Astrocyte (in vitro differentiated cells and primary cell): ENCODE results near the gene CCR3. TPM values are rescaled to one million over a fixed set of nuclear protein-coding genes. Genes with fewer than 3 reads are reported as not detected.

ENCODE experiments used
- DNase-seq: peaks from one replicate; pipeline ENCODE4 v3.0.0-alpha.2; 2010; ENCODE audit warnings: low read depth
- FAIRE-seq: peaks from 2 replicates; lab custom pipeline; 2011; peaks lifted over from hg19 to GRCh38; lab: Jason Lieb, UNC
- H2AFZ ChIP-seq: 2 replicates; pipeline ENCODE4 v1.6.0; 2012; ENCODE audit warnings: low read depth, low read length, inconsistent platforms
- H3K27ac ChIP-seq: 2 replicates; pipeline ENCODE4 v1.5.1; 2011; ENCODE audit warnings: low read depth, low read length, inconsistent platforms
- H3K27me3 ChIP-seq: 2 replicates; pipeline ENCODE4 v1.6.0; 2011; ENCODE audit warnings: low read length, inconsistent platforms; ENCODE audit not compliant: insufficient read depth
- H3K36me3 ChIP-seq: 2 replicates; pipeline ENCODE4 v1.5.1; 2011; ENCODE audit warnings: low read length, inconsistent platforms; ENCODE audit not compliant: insufficient read depth
- H3K4me1 ChIP-seq: 2 replicates; pipeline ENCODE4 v1.5.1; 2011; ENCODE audit warnings: low read length, inconsistent platforms; ENCODE audit not compliant: insufficient read depth
- H3K4me2 ChIP-seq: 2 replicates; pipeline ENCODE4 v1.6.0; 2012; ENCODE audit warnings: low read length, inconsistent platforms
- H3K4me3 ChIP-seq: 2 replicates; pipeline ENCODE4 v1.5.1; 2011; ENCODE audit warnings: low read depth, mild to moderate bottlenecking, low read length, inconsistent platforms; ENCODE audit not compliant: insufficient read depth
- H3K79me2 ChIP-seq: 2 replicates; pipeline ENCODE4 v1.6.0; 2012; ENCODE audit warnings: mild to moderate bottlenecking, low read length, inconsistent platforms; ENCODE audit not compliant: insufficient read depth
- H3K9ac ChIP-seq: 2 replicates; pipeline ENCODE4 v1.6.0; 2012; ENCODE audit warnings: mild to moderate bottlenecking, low read length, inconsistent platforms
- H3K9me3 ChIP-seq: 2 replicates; pipeline ENCODE4 v1.5.1; 2012; ENCODE audit warnings: low read depth, mild to moderate bottlenecking, low read length, inconsistent platforms; ENCODE audit not compliant: insufficient read depth
- H4K20me1 ChIP-seq: 2 replicates; pipeline ENCODE4 v1.6.0; 2012; ENCODE audit warnings: low read length, inconsistent platforms; ENCODE audit not compliant: insufficient read depth
- H3K27ac Mint-ChIP-seq: one replicate; pipeline ENCODE4 v1.8.0; 2021; ENCODE audit warnings: mild to moderate bottlenecking, mixed read lengths; ENCODE audit not compliant: unreplicated experiment
- H3K27me3 Mint-ChIP-seq: one replicate; pipeline ENCODE4 v1.8.0; 2021; ENCODE audit warnings: low read depth, mixed read lengths; ENCODE audit not compliant: unreplicated experiment
- H3K36me3 Mint-ChIP-seq: one replicate; pipeline ENCODE4 v1.8.0; 2021; ENCODE audit warnings: low read depth, mixed read lengths; ENCODE audit not compliant: unreplicated experiment
- H3K4me1 Mint-ChIP-seq: one replicate; pipeline ENCODE4 v1.8.0; 2021; ENCODE audit warnings: low read depth, mixed read lengths; ENCODE audit not compliant: unreplicated experiment
- H3K4me3 Mint-ChIP-seq: one replicate; pipeline ENCODE4 v1.8.0; 2021; ENCODE audit warnings: mild to moderate bottlenecking, moderate library complexity, mixed read lengths; ENCODE audit not compliant: unreplicated experiment
- H3K9me3 Mint-ChIP-seq: one replicate; pipeline ENCODE4 v1.8.0; 2021; ENCODE audit warnings: mild to moderate bottlenecking, mixed read lengths; ENCODE audit not compliant: unreplicated experiment
- EZH2 ChIP-seq: IDR thresholded peaks from 2 replicates; pipeline ENCODE4 v1.6.1; 2012; ENCODE audit warnings: mild to moderate bottlenecking, low read length, inconsistent platforms; ENCODE audit not compliant: insufficient read depth
- total RNA-seq: library from RNA; stranded (reverse); gene quantifications from 2 replicates; pipeline ENCODE4 v1.2.1, GENCODE V29; 2021
- TF ChIP-seq, protein P1 (sequence below): IDR thresholded peaks from 2 replicates; pipeline ENCODE4 v1.5.1; 2011; ENCODE audit warnings: low read depth, mild to moderate bottlenecking, inconsistent platforms, low read length, moderate library complexity; ENCODE audit not compliant: insufficient read depth

The CCR3 gene
- total RNA-seq, 1 donor from 2014 or later, result not detected

GRCh38 chr3:46312991-46313390 is 70.7 kb downstream of the CCR3 start:
- Mint-ChIP-seq H3K27me3 (no peaks in the 10 kb centered on the region), H3K27ac (no peak overlapping the region), H3K9me3 (peaks cover 10% of the 10 kb centered on the region), H3K4me3 (no peak overlapping the region), H3K36me3 (peaks cover 2% of the 10 kb centered on the region), H3K4me1 (no peaks in the 10 kb centered on the region)
- Histone ChIP-seq H3K36me3 (no peaks in the 10 kb centered on the region), H3K9me3 (no peaks in the 10 kb centered on the region), H3K4me1 (no peaks in the 10 kb centered on the region), H3K4me2 (no peak overlapping the region), H2AFZ (no peak overlapping the region), H3K27me3 (no peaks in the 10 kb centered on the region), H3K9ac (no peak overlapping the region), H3K4me3 (no peak overlapping the region), H3K79me2 (no peaks in the 10 kb centered on the region), H3K27ac (no peak overlapping the region), H4K20me1 (no peaks in the 10 kb centered on the region)
- FAIRE-seq (no peak), DNase-seq (no peak)
- no peak for TF ChIP-seq EZH2
- TF ChIP-seq, protein P1, sequence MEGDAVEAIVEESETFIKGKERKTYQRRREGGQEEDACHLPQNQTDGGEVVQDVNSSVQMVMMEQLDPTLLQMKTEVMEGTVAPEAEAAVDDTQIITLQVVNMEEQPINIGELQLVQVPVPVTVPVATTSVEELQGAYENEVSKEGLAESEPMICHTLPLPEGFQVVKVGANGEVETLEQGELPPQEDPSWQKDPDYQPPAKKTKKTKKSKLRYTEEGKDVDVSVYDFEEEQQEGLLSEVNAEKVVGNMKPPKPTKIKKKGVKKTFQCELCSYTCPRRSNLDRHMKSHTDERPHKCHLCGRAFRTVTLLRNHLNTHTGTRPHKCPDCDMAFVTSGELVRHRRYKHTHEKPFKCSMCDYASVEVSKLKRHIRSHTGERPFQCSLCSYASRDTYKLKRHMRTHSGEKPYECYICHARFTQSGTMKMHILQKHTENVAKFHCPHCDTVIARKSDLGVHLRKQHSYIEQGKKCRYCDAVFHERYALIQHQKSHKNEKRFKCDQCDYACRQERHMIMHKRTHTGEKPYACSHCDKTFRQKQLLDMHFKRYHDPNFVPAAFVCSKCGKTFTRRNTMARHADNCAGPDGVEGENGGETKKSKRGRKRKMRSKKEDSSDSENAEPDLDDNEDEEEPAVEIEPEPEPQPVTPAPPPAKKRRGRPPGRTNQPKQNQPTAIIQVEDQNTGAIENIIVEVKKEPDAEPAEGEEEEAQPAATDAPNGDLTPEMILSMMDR, result no peak

- H3K9me3 Mint-ChIP-seq, result peaks cover 10% of the 10 kb centered on the region
- no peak for TF ChIP-seq EZH2
- TF ChIP-seq, protein P1, result no peak
- Histone ChIP-seq H3K4me3 (no peak overlapping the region), H3K9me3 (no peaks in the 10 kb centered on the region), H3K27me3 (no peaks in the 10 kb centered on the region), H3K4me2 (no peak overlapping the region), H4K20me1 (no peaks in the 10 kb centered on the region), H3K36me3 (no peaks in the 10 kb centered on the region), H2AFZ (no peak overlapping the region), H3K79me2 (no peaks in the 10 kb centered on the region), H3K27ac (no peak overlapping the region), H3K9ac (no peak overlapping the region), H3K4me1 (no peaks in the 10 kb centered on the region)
- no peak overlapping the region for H3K27ac Mint-ChIP-seq
- no peaks in the 10 kb centered on the region for H3K4me1 Mint-ChIP-seq
- no peaks in the 10 kb centered on the region for H3K27me3 Mint-ChIP-seq
- H3K4me3 Mint-ChIP-seq, result no peak overlapping the region
- DNase-seq, result no peak
- peaks cover 2% of the 10 kb centered on the region for H3K36me3 Mint-ChIP-seq
- FAIRE-seq, result no peak
Observed at GRCh38 chr3:46314517-46314916, 72.3 kb downstream of the CCR3 start.

GRCh38 chr3:46316206-46316605 is 73.9 kb downstream of the CCR3 start:
- Histone ChIP-seq H3K27ac (no peak overlapping the region), H3K36me3 (no peaks in the 10 kb centered on the region), H3K4me1 (no peaks in the 10 kb centered on the region), H3K79me2 (no peaks in the 10 kb centered on the region), H3K4me2 (no peak overlapping the region), H3K4me3 (no peak overlapping the region), H4K20me1 (no peaks in the 10 kb centered on the region), H3K27me3 (no peaks in the 10 kb centered on the region), H2AFZ (no peak overlapping the region), H3K9ac (no peak overlapping the region), H3K9me3 (no peaks in the 10 kb centered on the region)
- peaks cover 2% of the 10 kb centered on the region for H3K36me3 Mint-ChIP-seq
- no peak for DNase-seq
- no peak overlapping the region for H3K27ac Mint-ChIP-seq
- no peaks in the 10 kb centered on the region for H3K4me1 Mint-ChIP-seq
- H3K4me3 Mint-ChIP-seq, result no peak overlapping the region
- peaks cover 10% of the 10 kb centered on the region for H3K9me3 Mint-ChIP-seq
- TF ChIP-seq, protein P1, result no peak
- TF ChIP-seq EZH2, result no peak
- H3K27me3 Mint-ChIP-seq, result no peaks in the 10 kb centered on the region
- no peak for FAIRE-seq

Other genes starting within 250 kb of the CCR3 start
- gene FYCO1, start 246.6 kb upstream of the CCR3 start, total RNA-seq, result 19.7 and 20.9 TPM in 2 replicates
- not detected in 2 replicates for gene XCR1, start 215.0 kb upstream of the CCR3 start, total RNA-seq
- gene CCR1, start 34.1 kb upstream of the CCR3 start, total RNA-seq, result 0.20 and 0.41 TPM in 2 replicates
- gene CCR2, start 111.7 kb downstream of the CCR3 start, total RNA-seq, result not detected in 2 replicates
- not detected in 2 replicates for gene CCR5, start 128.5 kb downstream of the CCR3 start, total RNA-seq
- gene CCRL2, start 164.8 kb downstream of the CCR3 start, total RNA-seq, result 0.17 TPM in 1 of 2 replicates, not detected in the other
- not detected in 2 replicates for gene LTF, start 222.4 kb downstream of the CCR3 start, total RNA-seq